Measurements from ENCODE around the gene RUNDC3A. TPM values are rescaled to one million over a fixed set of nuclear protein-coding genes. Genes with fewer than 3 reads are reported as not detected.

The RUNDC3A gene
- total RNA-seq (2014; rRNA removed; shearing (Covaris generic); ENCODE audit: low replicate concordance), result 1.5 and 2.3 TPM in 2 replicates

- peak; percentile 96 for DNase-seq
- 0 out of 2 replicates have a peak, but pooled peaks cover 4% of the 10 kb centered on the region for H4K20me1 ChIP-seq (ENCODE audit: insufficient read depth, low read depth, low read length)
- H2AFZ ChIP-seq (ENCODE audit: low read length), result no peak within 1 kb of the TSS
- H3K27ac ChIP-seq (ENCODE audit: low read length), result no peak within 1 kb of the TSS
- H3K27me3 ChIP-seq (ENCODE audit: low read length), result no peaks in the 10 kb centered on the region
- H3K79me2 ChIP-seq (ENCODE audit: low read length), result no peaks in the 10 kb centered on the region
- no peaks in the 10 kb centered on the region for H3K36me3 ChIP-seq (ENCODE audit: insufficient read depth, low read length)
- H3K4me3 ChIP-seq (ENCODE audit: low read length), result peak within 1 kb of the TSS; percentile 25; the same call in 1 of the 2 replicates
- peak within 1 kb of the TSS; percentile 54 for H3K4me2 ChIP-seq (ENCODE audit: low read depth, low read length, poor library complexity, severe bottlenecking)
- no peaks in the 10 kb centered on the region for H3K9me3 ChIP-seq (ENCODE audit: low read length)
- peaks cover 23% of the 10 kb centered on the region for H3K4me1 ChIP-seq (ENCODE audit: low read length)
- no peak within 1 kb of the TSS for H3K9ac ChIP-seq (ENCODE audit: low read length)
- no peaks in the 10 kb centered on the region for H3K9me2 ChIP-seq (replicated peaks; ENCODE audit: insufficient read depth, low read length)
These were observed at the start of gene RUNDC3A for GRCh38 chr17:44308320-44308818. RUNDC3A (plus strand) TSS chr17:44308601; CDS start chr17:44308833, 232 bp downstream.

GRCh38 chr17:44258811-44259351 lies 49.5 kb upstream of the RUNDC3A start:
- Histone ChIP-seq H3K27ac (ENCODE audit: low read length) (no peak overlapping the region), H3K4me3 (ENCODE audit: low read length) (no peak overlapping the region), H3K4me1 (ENCODE audit: low read length) (no peaks in the 10 kb centered on the region), H3K4me2 (ENCODE audit: low read depth, low read length, poor library complexity, severe bottlenecking) (no peak overlapping the region), H3K9ac (ENCODE audit: low read length) (no peak overlapping the region), H3K79me2 (ENCODE audit: low read length) (no peaks in the 10 kb centered on the region), H3K9me2 (replicated peaks; ENCODE audit: insufficient read depth, low read length) (no peaks in the 10 kb centered on the region), H4K20me1 (ENCODE audit: insufficient read depth, low read depth, low read length) (no peaks in the 10 kb centered on the region), H3K36me3 (ENCODE audit: insufficient read depth, low read length) (no peaks in the 10 kb centered on the region), H2AFZ (ENCODE audit: low read length) (no peak overlapping the region), H3K9me3 (ENCODE audit: low read length) (no peaks in the 10 kb centered on the region), H3K27me3 (ENCODE audit: low read length) (no peaks in the 10 kb centered on the region)
- DNase-seq, result no peak

DNA sequence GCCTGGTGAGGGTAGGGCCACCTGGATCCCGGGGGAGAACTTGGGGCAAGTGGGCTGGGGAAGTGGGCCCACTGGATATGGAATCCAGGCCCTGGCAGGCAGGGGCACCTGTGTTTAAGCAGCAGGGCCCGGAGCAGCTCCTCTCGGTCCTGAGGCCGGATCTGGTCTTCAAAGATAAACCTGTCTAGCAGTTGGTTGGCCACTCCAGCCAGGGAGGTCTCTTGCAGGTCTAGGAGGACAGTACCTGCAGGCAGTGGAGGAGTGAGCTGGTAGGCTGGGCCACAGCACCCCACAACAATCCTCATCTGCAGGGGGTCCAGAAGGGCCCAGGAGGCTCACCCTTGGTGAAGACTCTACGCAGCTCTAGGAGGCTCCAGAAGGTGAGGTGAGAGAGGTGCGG lies 48.1 kb upstream of the RUNDC3A start:
- Histone ChIP-seq H3K27me3 (ENCODE audit: low read length) (no peaks in the 10 kb centered on the region), H3K4me2 (ENCODE audit: low read depth, low read length, poor library complexity, severe bottlenecking) (no peak overlapping the region), H3K9me2 (replicated peaks; ENCODE audit: insufficient read depth, low read length) (no peaks in the 10 kb centered on the region), H3K27ac (ENCODE audit: low read length) (no peak overlapping the region), H3K9ac (ENCODE audit: low read length) (no peak overlapping the region), H2AFZ (ENCODE audit: low read length) (no peak overlapping the region), H3K4me1 (ENCODE audit: low read length) (no peaks in the 10 kb centered on the region), H3K9me3 (ENCODE audit: low read length) (no peaks in the 10 kb centered on the region), H3K36me3 (ENCODE audit: insufficient read depth, low read length) (no peaks in the 10 kb centered on the region), H3K4me3 (ENCODE audit: low read length) (no peak overlapping the region), H4K20me1 (ENCODE audit: insufficient read depth, low read depth, low read length) (no peaks in the 10 kb centered on the region), H3K79me2 (ENCODE audit: low read length) (no peaks in the 10 kb centered on the region)
- DNase-seq, result no peak

DNA sequence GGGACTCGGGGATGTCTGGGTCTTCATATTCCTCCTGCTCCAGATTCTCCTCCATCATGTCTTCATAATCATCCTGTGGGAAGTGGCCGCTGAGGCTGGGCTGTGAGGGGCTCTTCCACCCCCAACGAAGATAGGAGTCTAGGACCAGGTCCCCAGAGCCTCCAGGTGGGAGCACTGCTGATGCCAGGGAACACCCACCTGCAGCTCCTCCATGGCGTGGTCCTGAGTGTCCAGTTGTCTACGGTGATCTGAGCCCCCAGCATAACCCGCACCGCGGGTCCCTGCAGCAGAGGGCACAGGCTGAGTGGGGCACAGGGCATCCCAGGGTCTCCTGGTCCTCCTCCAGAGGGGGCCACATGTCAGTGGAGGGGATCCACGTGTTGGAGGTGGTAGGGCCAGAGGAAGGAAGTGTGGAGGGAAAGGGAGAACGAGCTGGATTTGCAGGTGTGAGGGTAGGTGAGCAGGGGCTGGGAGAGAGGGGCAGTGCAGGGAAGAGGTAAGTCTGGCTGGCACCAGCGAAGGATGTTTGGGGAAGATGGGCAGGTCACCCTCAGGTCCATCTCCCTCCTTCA lies 45.7 kb upstream of the RUNDC3A start:
- Histone ChIP-seq H3K36me3 (ENCODE audit: insufficient read depth, low read length) (no peaks in the 10 kb centered on the region), H3K4me2 (ENCODE audit: low read depth, low read length, poor library complexity, severe bottlenecking) (no peak overlapping the region), H4K20me1 (ENCODE audit: insufficient read depth, low read depth, low read length) (no peaks in the 10 kb centered on the region), H3K9ac (ENCODE audit: low read length) (no peak overlapping the region), H3K27ac (ENCODE audit: low read length) (no peak overlapping the region), H3K9me3 (ENCODE audit: low read length) (no peaks in the 10 kb centered on the region), H3K4me3 (ENCODE audit: low read length) (no peak overlapping the region), H2AFZ (ENCODE audit: low read length) (no peak overlapping the region), H3K9me2 (replicated peaks; ENCODE audit: insufficient read depth, low read length) (no peaks in the 10 kb centered on the region), H3K27me3 (ENCODE audit: low read length) (no peaks in the 10 kb centered on the region), H3K4me1 (ENCODE audit: low read length) (no peaks in the 10 kb centered on the region), H3K79me2 (ENCODE audit: low read length) (no peaks in the 10 kb centered on the region)
- no peak for DNase-seq

- H3K9me3 ChIP-seq (ENCODE audit: low read length), result no peaks in the 10 kb centered on the region
- no peak overlapping the region for H3K27ac ChIP-seq (ENCODE audit: low read length)
- no peaks in the 10 kb centered on the region for H4K20me1 ChIP-seq (ENCODE audit: insufficient read depth, low read depth, low read length)
- no peaks in the 10 kb centered on the region for H3K79me2 ChIP-seq (ENCODE audit: low read length)
- H3K27me3 ChIP-seq (ENCODE audit: low read length), result no peaks in the 10 kb centered on the region
- no peak overlapping the region for H2AFZ ChIP-seq (ENCODE audit: low read length)
- H3K4me2 ChIP-seq (ENCODE audit: low read depth, low read length, poor library complexity, severe bottlenecking), result no peak overlapping the region
- H3K9me2 ChIP-seq (replicated peaks; ENCODE audit: insufficient read depth, low read length), result no peaks in the 10 kb centered on the region
- no peak for DNase-seq
- H3K9ac ChIP-seq (ENCODE audit: low read length), result no peak overlapping the region
- H3K4me1 ChIP-seq (ENCODE audit: low read length), result no peaks in the 10 kb centered on the region
- H3K36me3 ChIP-seq (ENCODE audit: insufficient read depth, low read length), result no peaks in the 10 kb centered on the region
- no peak overlapping the region for H3K4me3 ChIP-seq (ENCODE audit: low read length)
These were observed 45.0 kb upstream of the RUNDC3A start for GRCh38 chr17:44263345-44263902.

DNA sequence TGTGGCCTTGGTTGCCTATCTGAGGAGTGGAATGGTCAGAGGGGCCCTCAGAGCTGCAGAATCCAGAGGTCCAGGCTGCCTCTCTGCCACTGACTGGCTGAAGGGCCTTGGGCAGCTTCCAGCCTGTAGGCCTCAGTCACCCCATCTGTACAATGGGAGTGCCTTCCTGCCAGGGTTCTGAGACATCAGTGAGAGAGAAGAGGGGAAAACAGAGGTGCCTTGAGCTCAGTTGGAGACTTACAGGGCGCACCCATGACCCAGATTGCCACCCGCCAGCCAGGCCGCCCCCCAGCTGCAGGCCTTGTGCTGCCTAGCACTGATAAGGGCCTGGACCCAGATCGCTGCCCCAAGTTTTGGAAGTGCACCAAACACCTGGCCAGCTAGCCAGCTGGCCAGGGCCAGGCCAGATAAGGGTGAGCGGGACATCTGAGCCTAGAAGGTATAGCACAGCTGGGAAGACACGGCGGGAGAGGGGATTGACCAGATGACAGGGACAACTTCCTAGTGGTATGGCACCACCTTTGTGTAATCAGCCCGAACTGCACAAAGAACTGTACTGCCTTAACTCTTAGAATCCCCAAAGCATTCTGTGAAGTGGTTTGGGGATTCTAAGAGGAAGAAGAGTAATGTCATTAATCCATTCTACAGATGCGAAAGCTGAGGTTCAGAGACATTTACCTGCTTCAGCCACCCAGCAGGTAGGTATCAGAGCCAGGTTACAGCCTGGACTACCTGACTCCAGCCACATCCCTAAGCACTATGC lies 41.8 kb upstream of the RUNDC3A start:
- Histone ChIP-seq H2AFZ (ENCODE audit: low read length) (no peak overlapping the region), H4K20me1 (ENCODE audit: insufficient read depth, low read depth, low read length) (no peaks in the 10 kb centered on the region)

GRCh38 chr17:44267165-44267455 lies 41.3 kb upstream of the RUNDC3A start:
- no peaks in the 10 kb centered on the region for H3K27me3 ChIP-seq (ENCODE audit: low read length)
- no peak overlapping the region for H3K4me2 ChIP-seq (ENCODE audit: low read depth, low read length, poor library complexity, severe bottlenecking)
- H4K20me1 ChIP-seq (ENCODE audit: insufficient read depth, low read depth, low read length), result no peaks in the 10 kb centered on the region
- no peak overlapping the region for H3K27ac ChIP-seq (ENCODE audit: low read length)
- H3K4me1 ChIP-seq (ENCODE audit: low read length), result no peaks in the 10 kb centered on the region
- H3K9ac ChIP-seq (ENCODE audit: low read length), result no peak overlapping the region
- H3K4me3 ChIP-seq (ENCODE audit: low read length), result no peak overlapping the region
- H3K79me2 ChIP-seq (ENCODE audit: low read length), result no peaks in the 10 kb centered on the region
- no peaks in the 10 kb centered on the region for H3K9me2 ChIP-seq (replicated peaks; ENCODE audit: insufficient read depth, low read length)
- H2AFZ ChIP-seq (ENCODE audit: low read length), result no peak overlapping the region
- no peaks in the 10 kb centered on the region for H3K36me3 ChIP-seq (ENCODE audit: insufficient read depth, low read length)
- no peak for DNase-seq
- H3K9me3 ChIP-seq (ENCODE audit: low read length), result no peaks in the 10 kb centered on the region

More for the DNA sequence above, 41.8 kb upstream of the RUNDC3A start:
- Histone ChIP-seq H3K27ac (ENCODE audit: low read length) (no peak overlapping the region), H3K9me2 (replicated peaks; ENCODE audit: insufficient read depth, low read length) (no peaks in the 10 kb centered on the region), H3K9me3 (ENCODE audit: low read length) (no peaks in the 10 kb centered on the region), H3K27me3 (ENCODE audit: low read length) (no peaks in the 10 kb centered on the region), H3K36me3 (ENCODE audit: insufficient read depth, low read length) (no peaks in the 10 kb centered on the region), H3K4me1 (ENCODE audit: low read length) (no peaks in the 10 kb centered on the region), H3K9ac (ENCODE audit: low read length) (no peak overlapping the region), H3K4me2 (ENCODE audit: low read depth, low read length, poor library complexity, severe bottlenecking) (no peak overlapping the region), H3K79me2 (ENCODE audit: low read length) (no peaks in the 10 kb centered on the region), H3K4me3 (ENCODE audit: low read length) (no peak overlapping the region)
- DNase-seq, result no peak

- H3K27me3 ChIP-seq (ENCODE audit: low read length), result no peaks in the 10 kb centered on the region
- H3K9ac ChIP-seq (ENCODE audit: low read length), result no peak within 1 kb of the TSS
- no peaks in the 10 kb centered on the region for H4K20me1 ChIP-seq (ENCODE audit: insufficient read depth, low read depth, low read length)
- H3K4me2 ChIP-seq (ENCODE audit: low read depth, low read length, poor library complexity, severe bottlenecking), result no peak within 1 kb of the TSS
- H3K9me2 ChIP-seq (replicated peaks; ENCODE audit: insufficient read depth, low read length), result no peaks in the 10 kb centered on the region
- no peaks in the 10 kb centered on the region for H3K9me3 ChIP-seq (ENCODE audit: low read length)
- H3K36me3 ChIP-seq (ENCODE audit: insufficient read depth, low read length), result no peaks in the 10 kb centered on the region
- H3K4me1 ChIP-seq (ENCODE audit: low read length), result no peaks in the 10 kb centered on the region
- no peak within 1 kb of the TSS for H3K4me3 ChIP-seq (ENCODE audit: low read length)
- H3K27ac ChIP-seq (ENCODE audit: low read length), result no peak within 1 kb of the TSS
- H3K79me2 ChIP-seq (ENCODE audit: low read length), result no peaks in the 10 kb centered on the region
- no peak for DNase-seq
- no peak within 1 kb of the TSS for H2AFZ ChIP-seq (ENCODE audit: low read length)
These were observed 40.4 kb upstream of the RUNDC3A start, which contains the start of gene SLC4A1 for GRCh38 chr17:44267818-44268490. SLC4A1 (minus strand) TSS chr17:44268135; CDS start chr17:44262866, 5,269 bp downstream.

All from Karpas-422 (cell line).